Activated B cell treated with CpG ODN at 0.5 μM for 24 hours (primary cell): ENCODE measurements around the gene DMRT2. TPM values are rescaled to one million over a fixed set of nuclear protein-coding genes. Genes with fewer than 3 reads are reported as not detected.

Experiments used
- ATAC-seq: fragments of 200-7000 bp; cut with Tn5 transposase; one replicate; pipeline ENCODE4 v1.10.0; 2021; ENCODE audit warnings: low read depth, mild to moderate bottlenecking, moderate library complexity
- CTCF ChIA-PET: fragments of 350-600 bp; sonication (Branson Sonifier 250); formaldehyde crosslinking; loops from one replicate; lab custom pipeline; 2021; ENCODE audit warnings: antibody characterized with exemption; lab: Charles Lee
- POLR2A ChIA-PET: fragments of 350-600 bp; sonication (Branson Sonifier 250); formaldehyde crosslinking; loops from one replicate; lab custom pipeline; 2021; ENCODE audit warnings: antibody characterized with exemption; lab: Charles Lee
- DNase-seq: peaks from one replicate; pipeline ENCODE4 v3.0.0; 2022
- H3K27ac Mint-ChIP-seq: one replicate; pipeline ENCODE4 v1.8.0; 2020; ENCODE audit warnings: mixed read lengths
- H3K27me3 Mint-ChIP-seq: one replicate; pipeline ENCODE4 v1.8.0; 2021; ENCODE audit warnings: mixed read lengths
- H3K36me3 Mint-ChIP-seq: one replicate; pipeline ENCODE4 v1.8.0; 2021; ENCODE audit warnings: low read depth, mixed read lengths
- H3K4me1 Mint-ChIP-seq: one replicate; pipeline ENCODE4 v1.8.0; 2021; ENCODE audit warnings: mixed read lengths
- H3K4me3 Mint-ChIP-seq: one replicate; pipeline ENCODE4 v1.8.0; 2020; ENCODE audit warnings: mild to moderate bottlenecking, mixed read lengths
- H3K9me3 Mint-ChIP-seq: one replicate; pipeline ENCODE4 v1.8.0; 2020; ENCODE audit warnings: mixed read lengths
- intact Hi-C: fragments of 100-400 bp; cut with micrococcal nuclease; formaldehyde crosslinking; loops from one replicate; pipeline ENCODE4 v1.15.1; 2024
- total RNA-seq: library from RNA; stranded (reverse); gene quantifications from 2 replicates; pipeline ENCODE4 v1.2.3, GENCODE V29; 2022
- TF ChIP-seq, protein P1 (sequence below): fragments of 200-600 bp; IDR thresholded peaks from one replicate; pipeline ENCODE4 v1.8.0; 2022; ENCODE audit warnings: antibody characterized with exemption, mild to moderate bottlenecking

Gene DMRT2
- total RNA-seq, 1 donor from 2014 or later, result not detected

DNA sequence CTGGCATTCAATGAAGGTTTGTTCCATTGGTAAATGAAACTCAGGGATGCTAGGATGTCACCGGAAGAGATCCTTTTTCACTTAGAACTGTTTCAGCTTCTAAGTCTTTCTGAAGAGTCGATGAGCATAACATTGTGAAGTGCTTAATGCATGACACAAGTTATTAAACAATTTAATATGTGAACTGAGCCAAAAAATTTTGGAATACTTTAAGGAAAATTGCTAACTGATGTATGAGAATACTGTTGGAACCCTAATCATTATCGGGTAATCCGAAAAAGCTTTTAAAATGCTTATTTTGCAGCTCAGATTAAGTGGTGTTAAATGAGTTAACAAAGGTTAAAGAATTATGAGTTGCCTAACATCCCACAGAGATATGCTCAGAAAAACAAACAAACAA is 34.9 kb downstream of the DMRT2 start:
- ATAC-seq, result no peak

DNA sequence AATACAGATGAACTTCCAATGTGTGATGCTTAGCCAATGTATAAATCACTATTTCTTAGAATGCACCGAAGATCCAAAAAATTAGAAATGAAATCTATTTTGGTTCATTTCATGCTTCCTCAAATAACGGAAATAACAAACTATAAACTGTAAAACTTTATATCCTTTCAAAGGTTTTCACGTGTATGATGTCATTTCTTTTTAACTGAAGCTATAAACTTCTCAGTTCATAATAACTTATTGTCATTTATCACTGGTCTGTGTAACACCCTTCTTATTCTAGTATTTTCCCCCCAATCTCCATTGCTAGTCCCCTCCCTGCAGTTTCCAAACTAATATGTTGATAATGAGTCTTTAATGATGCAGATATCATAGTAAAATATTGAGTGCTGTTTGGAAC is 36.4 kb downstream of the DMRT2 start:
- CTCF ChIA-PET, result no interaction called here
- Mint-ChIP-seq H3K4me1 (no peaks in the 10 kb centered on the region), H3K4me3 (no peak overlapping the region), H3K9me3 (no peaks in the 10 kb centered on the region), H3K27ac (no peak overlapping the region), H3K36me3 (no peaks in the 10 kb centered on the region), H3K27me3 (peaks cover 13% of the 10 kb centered on the region)
- ATAC-seq (no peak), DNase-seq (no peak)
- POLR2A ChIA-PET, result no interaction called here
- intact Hi-C loops, result no loop called here
- TF ChIP-seq, protein P1, sequence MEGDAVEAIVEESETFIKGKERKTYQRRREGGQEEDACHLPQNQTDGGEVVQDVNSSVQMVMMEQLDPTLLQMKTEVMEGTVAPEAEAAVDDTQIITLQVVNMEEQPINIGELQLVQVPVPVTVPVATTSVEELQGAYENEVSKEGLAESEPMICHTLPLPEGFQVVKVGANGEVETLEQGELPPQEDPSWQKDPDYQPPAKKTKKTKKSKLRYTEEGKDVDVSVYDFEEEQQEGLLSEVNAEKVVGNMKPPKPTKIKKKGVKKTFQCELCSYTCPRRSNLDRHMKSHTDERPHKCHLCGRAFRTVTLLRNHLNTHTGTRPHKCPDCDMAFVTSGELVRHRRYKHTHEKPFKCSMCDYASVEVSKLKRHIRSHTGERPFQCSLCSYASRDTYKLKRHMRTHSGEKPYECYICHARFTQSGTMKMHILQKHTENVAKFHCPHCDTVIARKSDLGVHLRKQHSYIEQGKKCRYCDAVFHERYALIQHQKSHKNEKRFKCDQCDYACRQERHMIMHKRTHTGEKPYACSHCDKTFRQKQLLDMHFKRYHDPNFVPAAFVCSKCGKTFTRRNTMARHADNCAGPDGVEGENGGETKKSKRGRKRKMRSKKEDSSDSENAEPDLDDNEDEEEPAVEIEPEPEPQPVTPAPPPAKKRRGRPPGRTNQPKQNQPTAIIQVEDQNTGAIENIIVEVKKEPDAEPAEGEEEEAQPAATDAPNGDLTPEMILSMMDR, result no peak

More for the DNA sequence above, 34.9 kb downstream of the DMRT2 start:
- H3K36me3 Mint-ChIP-seq, result no peaks in the 10 kb centered on the region
- no peaks in the 10 kb centered on the region for H3K9me3 Mint-ChIP-seq
- ChIA-PET CTCF (no interaction called here), POLR2A (no interaction called here)
- H3K4me3 Mint-ChIP-seq, result no peak overlapping the region
- no peak for DNase-seq
- intact Hi-C loops, result no loop called here
- peaks cover 13% of the 10 kb centered on the region for H3K27me3 Mint-ChIP-seq
- no peak overlapping the region for H3K27ac Mint-ChIP-seq
- TF ChIP-seq, protein P1, result no peak
- no peaks in the 10 kb centered on the region for H3K4me1 Mint-ChIP-seq

DNA sequence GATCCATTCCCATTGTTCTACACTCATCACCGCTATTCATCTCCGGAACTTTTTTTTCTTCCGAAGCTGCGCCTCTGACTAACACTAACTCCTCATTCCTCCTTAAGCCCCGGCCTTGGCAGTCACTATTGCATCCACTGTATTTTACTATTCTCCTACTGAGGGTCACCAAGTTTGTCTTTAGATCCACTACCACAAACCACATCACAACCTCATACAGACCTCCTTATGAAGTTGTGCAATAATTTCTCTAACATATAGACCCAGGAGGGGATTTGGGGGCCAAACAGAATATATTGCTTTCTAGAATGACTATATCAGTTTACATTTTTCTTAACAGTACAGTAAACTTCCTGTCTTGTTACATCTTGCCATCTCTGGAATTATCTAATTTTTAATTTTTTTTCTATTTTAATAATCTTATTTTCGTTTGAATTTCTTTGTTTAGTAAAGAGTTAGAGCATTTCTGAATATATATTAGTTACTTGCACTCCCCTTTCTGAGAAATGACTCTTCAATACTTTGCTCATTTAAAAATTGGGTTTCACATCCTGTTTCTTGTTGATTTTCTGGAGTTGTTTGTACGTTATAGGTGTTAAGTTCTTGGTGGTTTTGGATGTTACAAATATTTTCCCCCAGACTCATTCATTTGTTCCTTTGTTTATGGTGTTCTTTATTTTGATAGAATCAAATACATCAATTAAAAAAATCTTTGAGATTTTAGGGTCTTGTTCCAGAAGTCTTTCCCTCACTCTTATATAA is 37.1 kb downstream of the DMRT2 start:
- DNase-seq (no peak), ATAC-seq (no peak)
- no peaks in the 10 kb centered on the region for H3K4me1 Mint-ChIP-seq
- no peaks in the 10 kb centered on the region for H3K9me3 Mint-ChIP-seq
- POLR2A ChIA-PET, result no interaction called here
- intact Hi-C loops, result no loop called here
- no peaks in the 10 kb centered on the region for H3K36me3 Mint-ChIP-seq
- peaks cover 10% of the 10 kb centered on the region for H3K27me3 Mint-ChIP-seq
- H3K4me3 Mint-ChIP-seq, result no peak overlapping the region
- TF ChIP-seq, protein P1, result no peak
- no peak overlapping the region for H3K27ac Mint-ChIP-seq
- CTCF ChIA-PET, result no interaction called here

DNA sequence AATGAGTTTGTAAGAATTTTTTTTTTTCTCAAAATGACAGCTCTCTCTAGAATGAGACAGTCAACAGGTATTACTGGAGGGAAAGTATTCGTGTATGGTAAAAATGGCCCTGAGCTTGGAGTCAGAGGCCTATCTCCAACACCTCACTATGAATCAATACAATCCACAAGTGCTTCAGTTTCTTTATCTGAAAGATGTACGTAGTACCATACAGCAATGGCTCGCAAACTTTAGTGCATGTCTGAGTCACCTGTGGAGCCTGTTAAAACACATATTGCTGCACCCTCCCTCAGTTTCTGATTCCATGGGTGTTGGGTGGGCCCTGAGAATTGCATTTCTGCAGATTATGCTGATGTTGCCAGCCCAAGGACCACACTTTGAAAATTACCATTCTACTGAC is 44.6 kb downstream of the DMRT2 start:
- H3K9me3 Mint-ChIP-seq, result no peaks in the 10 kb centered on the region
- TF ChIP-seq, protein P1, result no peak
- ChIA-PET POLR2A (no interaction called here), CTCF (no interaction called here)
- H3K4me3 Mint-ChIP-seq, result no peak overlapping the region
- no peak overlapping the region for H3K27ac Mint-ChIP-seq
- no peaks in the 10 kb centered on the region for H3K4me1 Mint-ChIP-seq
- peaks cover 14% of the 10 kb centered on the region for H3K27me3 Mint-ChIP-seq
- intact Hi-C loops, result no loop called here
- DNase-seq (no peak), ATAC-seq (no peak)
- no peaks in the 10 kb centered on the region for H3K36me3 Mint-ChIP-seq

DNA sequence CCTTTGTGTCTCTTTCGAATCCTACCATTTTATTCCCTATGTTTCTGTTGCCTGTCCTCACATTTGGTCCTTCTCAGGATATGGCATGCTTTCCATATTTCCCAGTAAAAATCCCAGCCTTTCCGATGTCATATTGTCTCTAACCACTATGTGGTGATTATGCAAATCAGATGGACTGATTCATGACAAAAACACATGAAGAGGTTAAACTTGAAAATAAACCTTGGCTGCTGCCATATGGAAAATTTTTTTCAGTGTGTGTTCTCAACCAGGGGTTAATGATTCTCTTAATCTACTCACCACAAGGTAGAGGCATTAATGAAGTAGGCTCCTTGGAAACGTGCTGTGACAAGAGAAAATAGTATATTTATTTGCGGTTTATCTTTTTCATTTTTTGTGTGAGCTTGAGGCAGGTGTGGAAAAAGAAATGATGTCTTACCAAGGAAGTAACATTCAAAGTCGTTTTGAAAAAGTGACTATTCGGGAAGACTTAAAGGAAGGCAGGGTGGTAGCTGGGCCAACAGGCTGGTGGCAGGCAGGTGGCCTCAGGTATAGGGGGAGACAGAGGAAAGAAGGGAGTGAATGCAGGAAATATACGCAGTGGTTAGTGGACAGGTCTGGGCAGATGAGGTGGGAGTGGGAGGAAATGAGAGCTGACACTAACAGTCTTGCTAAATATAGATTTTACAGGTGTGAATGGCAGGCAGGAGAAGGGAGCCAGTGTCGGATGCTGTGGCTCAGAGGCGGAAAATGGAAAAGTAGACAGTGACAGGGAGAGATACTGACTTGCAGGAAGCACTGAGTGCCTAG is 46.2 kb downstream of the DMRT2 start:
- DNase-seq (no peak), ATAC-seq (no peak)
- intact Hi-C loops, result no loop called here
- Mint-ChIP-seq H3K36me3 (no peaks in the 10 kb centered on the region), H3K4me1 (no peaks in the 10 kb centered on the region), H3K4me3 (no peak overlapping the region), H3K27me3 (peaks cover 19% of the 10 kb centered on the region), H3K27ac (no peak overlapping the region), H3K9me3 (no peaks in the 10 kb centered on the region)
- CTCF ChIA-PET, result no interaction called here
- POLR2A ChIA-PET, result no interaction called here
- TF ChIP-seq, protein P1, result no peak
